ENCODE results near the gene WIF1.

Gene WIF1

DNA sequence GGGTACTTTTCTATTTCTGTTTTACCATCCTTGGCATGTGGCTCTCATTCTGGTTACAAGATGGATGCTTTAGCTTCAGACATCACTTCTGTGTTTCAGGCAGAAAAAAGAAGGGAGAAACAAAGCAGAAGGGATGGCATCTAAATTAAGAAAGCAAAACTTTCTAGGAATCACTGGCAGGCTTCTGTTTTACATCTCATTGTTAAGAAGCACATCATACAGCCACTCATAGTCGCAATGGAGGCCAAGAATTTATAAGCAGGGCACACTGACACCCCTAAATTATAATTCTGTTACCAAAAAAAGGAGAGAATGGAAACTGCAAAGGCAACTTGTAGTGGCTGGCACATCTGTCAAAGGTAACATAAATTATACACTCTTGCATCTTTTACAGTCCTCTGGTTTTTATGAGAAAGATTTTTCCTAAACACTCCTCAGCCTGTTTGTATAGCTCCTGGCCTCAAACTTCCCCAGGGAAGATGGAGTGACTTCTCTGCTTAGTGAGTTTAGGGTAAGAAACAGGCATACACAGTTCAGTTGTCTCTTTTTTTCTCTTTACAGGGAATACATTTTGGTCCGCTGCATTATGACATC lies 26.3 kb upstream of the WIF1 start:
- no peaks in the 10 kb centered on the region for H3K36me3 ChIP-seq (ENCODE audit: control insufficient read depth in 2 of 2, insufficient read depth in 1 of 2, low read length in 2 of 2)
- ChIA-PET POLR2A (interaction anchor here (0.6 kb wide), 1 partner anchor 855 kb away, joined by 4 read pairs; no protein-coding TSS in a partner anchor), CTCF (interaction anchor here (0.7 to 1.6 kb wide), 4 partner anchors 11 to 345 kb away, joined by 3 to 4 read pairs (median 3); no protein-coding TSS in a partner anchor)

DNA sequence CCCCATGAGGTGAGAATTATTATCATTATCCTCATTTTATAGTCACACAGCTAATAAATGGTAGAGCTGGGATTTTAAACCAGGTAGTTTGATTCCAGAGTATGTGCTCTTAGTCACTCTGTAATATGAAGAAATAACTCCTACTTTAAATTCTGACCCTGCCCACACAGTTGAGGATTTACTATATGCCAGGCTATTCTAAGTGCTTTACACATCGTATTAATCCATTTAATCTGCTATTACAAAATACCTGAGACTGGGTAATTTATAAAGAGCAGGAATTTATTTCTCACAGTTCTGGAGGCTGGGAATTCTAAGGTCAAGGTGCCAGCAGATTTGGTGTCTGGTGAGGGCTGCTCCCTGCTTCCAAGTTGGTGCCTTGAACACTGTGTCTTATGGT lies 19.6 kb upstream of the WIF1 start:
- CTCF ChIA-PET: interaction anchor here (1.7 kb wide), 1 partner anchor 17 kb away, joined by 7 read pairs; no protein-coding TSS in a partner anchor
- Histone ChIP-seq H3K4me3 (ENCODE audit: low read depth, low read length) (no peak overlapping the region), H3K36me3 (ENCODE audit: control insufficient read depth in 2 of 2, insufficient read depth in 1 of 2, low read length in 2 of 2) (no peaks in the 10 kb centered on the region), H3K9me3 (ENCODE audit: control insufficient read depth, insufficient read depth, low read depth, low read length) (no peaks in the 10 kb centered on the region), H3K27ac (ENCODE audit: extremely low read depth, low read depth, low read length) (no peak overlapping the region), H3K4me1 (ENCODE audit: control insufficient read depth, insufficient read depth, low read length) (no peaks in the 10 kb centered on the region)
- POLR2A ChIA-PET: no interaction called here
- TF ChIP-seq ZNF114 (tag by site-specific recombination; IDR thresholded peaks at IDR 0.05) (no peak), ZNF221 (tag by site-specific recombination; IDR thresholded peaks at IDR 0.05; ENCODE audit: borderline replicate concordance) (no peak), ZNF560 (tag by site-specific recombination; IDR thresholded peaks at IDR 0.05; ENCODE audit: borderline replicate concordance) (no peak), GLIS2 (tag by site-specific recombination; IDR thresholded peaks at IDR 0.05) (no peak)
- TF ChIP-seq, protein P1, sequence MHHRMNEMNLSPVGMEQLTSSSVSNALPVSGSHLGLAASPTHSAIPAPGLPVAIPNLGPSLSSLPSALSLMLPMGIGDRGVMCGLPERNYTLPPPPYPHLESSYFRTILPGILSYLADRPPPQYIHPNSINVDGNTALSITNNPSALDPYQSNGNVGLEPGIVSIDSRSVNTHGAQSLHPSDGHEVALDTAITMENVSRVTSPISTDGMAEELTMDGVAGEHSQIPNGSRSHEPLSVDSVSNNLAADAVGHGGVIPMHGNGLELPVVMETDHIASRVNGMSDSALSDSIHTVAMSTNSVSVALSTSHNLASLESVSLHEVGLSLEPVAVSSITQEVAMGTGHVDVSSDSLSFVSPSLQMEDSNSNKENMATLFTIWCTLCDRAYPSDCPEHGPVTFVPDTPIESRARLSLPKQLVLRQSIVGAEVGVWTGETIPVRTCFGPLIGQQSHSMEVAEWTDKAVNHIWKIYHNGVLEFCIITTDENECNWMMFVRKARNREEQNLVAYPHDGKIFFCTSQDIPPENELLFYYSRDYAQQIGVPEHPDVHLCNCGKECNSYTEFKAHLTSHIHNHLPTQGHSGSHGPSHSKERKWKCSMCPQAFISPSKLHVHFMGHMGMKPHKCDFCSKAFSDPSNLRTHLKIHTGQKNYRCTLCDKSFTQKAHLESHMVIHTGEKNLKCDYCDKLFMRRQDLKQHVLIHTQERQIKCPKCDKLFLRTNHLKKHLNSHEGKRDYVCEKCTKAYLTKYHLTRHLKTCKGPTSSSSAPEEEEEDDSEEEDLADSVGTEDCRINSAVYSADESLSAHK (tag by site-specific recombination; IDR thresholded peaks at IDR 0.05): no peak
- TF ChIP-seq, protein P2, sequence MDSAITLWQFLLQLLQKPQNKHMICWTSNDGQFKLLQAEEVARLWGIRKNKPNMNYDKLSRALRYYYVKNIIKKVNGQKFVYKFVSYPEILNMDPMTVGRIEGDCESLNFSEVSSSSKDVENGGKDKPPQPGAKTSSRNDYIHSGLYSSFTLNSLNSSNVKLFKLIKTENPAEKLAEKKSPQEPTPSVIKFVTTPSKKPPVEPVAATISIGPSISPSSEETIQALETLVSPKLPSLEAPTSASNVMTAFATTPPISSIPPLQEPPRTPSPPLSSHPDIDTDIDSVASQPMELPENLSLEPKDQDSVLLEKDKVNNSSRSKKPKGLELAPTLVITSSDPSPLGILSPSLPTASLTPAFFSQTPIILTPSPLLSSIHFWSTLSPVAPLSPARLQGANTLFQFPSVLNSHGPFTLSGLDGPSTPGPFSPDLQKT (IDR thresholded peaks at IDR 0.05; ENCODE audit: borderline replicate concordance, low read depth, low read length): no peak

More for the DNA sequence above, 26.3 kb upstream of the WIF1 start:
- Histone ChIP-seq H3K4me1 (ENCODE audit: control insufficient read depth, insufficient read depth, low read length) (no peaks in the 10 kb centered on the region), H3K9me3 (ENCODE audit: control insufficient read depth, insufficient read depth, low read depth, low read length) (no peaks in the 10 kb centered on the region), H3K27ac (ENCODE audit: extremely low read depth, low read depth, low read length) (no peak overlapping the region), H3K4me3 (ENCODE audit: low read depth, low read length) (no peak overlapping the region)
- no peak for TF ChIP-seq ZNF157 (tag by site-specific recombination; IDR thresholded peaks at IDR 0.05)
- 0 out of 2 replicates have a peak, but pooled peaks have one; percentile 23 for TF ChIP-seq ZBTB17 (tag by site-specific recombination; IDR thresholded peaks at IDR 0.05)
- TF ChIP-seq, protein P3, sequence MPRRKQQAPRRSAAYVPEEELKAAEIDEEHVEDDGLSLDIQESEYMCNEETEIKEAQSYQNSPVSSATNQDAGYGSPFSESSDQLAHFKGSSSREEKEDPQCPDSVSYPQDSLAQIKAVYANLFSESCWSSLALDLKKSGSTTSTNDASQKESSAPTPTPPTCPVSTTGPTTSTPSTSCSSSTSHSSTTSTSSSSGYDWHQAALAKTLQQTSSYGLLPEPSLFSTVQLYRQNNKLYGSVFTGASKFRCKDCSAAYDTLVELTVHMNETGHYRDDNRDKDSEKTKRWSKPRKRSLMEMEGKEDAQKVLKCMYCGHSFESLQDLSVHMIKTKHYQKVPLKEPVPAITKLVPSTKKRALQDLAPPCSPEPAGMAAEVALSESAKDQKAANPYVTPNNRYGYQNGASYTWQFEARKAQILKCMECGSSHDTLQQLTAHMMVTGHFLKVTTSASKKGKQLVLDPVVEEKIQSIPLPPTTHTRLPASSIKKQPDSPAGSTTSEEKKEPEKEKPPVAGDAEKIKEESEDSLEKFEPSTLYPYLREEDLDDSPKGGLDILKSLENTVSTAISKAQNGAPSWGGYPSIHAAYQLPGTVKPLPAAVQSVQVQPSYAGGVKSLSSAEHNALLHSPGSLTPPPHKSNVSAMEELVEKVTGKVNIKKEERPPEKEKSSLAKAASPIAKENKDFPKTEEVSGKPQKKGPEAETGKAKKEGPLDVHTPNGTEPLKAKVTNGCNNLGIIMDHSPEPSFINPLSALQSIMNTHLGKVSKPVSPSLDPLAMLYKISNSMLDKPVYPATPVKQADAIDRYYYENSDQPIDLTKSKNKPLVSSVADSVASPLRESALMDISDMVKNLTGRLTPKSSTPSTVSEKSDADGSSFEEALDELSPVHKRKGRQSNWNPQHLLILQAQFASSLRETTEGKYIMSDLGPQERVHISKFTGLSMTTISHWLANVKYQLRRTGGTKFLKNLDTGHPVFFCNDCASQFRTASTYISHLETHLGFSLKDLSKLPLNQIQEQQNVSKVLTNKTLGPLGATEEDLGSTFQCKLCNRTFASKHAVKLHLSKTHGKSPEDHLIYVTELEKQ (tag by site-specific recombination; IDR thresholded peaks at IDR 0.05; ENCODE audit: borderline replicate concordance): no peak
- TF ChIP-seq FEZF1 (tag by site-specific recombination; IDR thresholded peaks at IDR 0.05): peak; percentile 54
- TF ChIP-seq, protein P4, sequence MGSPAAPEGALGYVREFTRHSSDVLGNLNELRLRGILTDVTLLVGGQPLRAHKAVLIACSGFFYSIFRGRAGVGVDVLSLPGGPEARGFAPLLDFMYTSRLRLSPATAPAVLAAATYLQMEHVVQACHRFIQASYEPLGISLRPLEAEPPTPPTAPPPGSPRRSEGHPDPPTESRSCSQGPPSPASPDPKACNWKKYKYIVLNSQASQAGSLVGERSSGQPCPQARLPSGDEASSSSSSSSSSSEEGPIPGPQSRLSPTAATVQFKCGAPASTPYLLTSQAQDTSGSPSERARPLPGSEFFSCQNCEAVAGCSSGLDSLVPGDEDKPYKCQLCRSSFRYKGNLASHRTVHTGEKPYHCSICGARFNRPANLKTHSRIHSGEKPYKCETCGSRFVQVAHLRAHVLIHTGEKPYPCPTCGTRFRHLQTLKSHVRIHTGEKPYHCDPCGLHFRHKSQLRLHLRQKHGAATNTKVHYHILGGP (tag by site-specific recombination; IDR thresholded peaks at IDR 0.05): peak; percentile 87
- TF ChIP-seq, protein P5, sequence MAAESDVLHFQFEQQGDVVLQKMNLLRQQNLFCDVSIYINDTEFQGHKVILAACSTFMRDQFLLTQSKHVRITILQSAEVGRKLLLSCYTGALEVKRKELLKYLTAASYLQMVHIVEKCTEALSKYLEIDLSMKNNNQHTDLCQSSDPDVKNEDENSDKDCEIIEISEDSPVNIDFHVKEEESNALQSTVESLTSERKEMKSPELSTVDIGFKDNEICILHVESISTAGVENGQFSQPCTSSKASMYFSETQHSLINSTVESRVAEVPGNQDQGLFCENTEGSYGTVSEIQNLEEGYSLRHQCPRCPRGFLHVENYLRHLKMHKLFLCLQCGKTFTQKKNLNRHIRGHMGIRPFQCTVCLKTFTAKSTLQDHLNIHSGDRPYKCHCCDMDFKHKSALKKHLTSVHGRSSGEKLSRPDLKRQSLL (tag by site-specific recombination; IDR thresholded peaks at IDR 0.05): peak; percentile 60
- TF ChIP-seq, protein P6, sequence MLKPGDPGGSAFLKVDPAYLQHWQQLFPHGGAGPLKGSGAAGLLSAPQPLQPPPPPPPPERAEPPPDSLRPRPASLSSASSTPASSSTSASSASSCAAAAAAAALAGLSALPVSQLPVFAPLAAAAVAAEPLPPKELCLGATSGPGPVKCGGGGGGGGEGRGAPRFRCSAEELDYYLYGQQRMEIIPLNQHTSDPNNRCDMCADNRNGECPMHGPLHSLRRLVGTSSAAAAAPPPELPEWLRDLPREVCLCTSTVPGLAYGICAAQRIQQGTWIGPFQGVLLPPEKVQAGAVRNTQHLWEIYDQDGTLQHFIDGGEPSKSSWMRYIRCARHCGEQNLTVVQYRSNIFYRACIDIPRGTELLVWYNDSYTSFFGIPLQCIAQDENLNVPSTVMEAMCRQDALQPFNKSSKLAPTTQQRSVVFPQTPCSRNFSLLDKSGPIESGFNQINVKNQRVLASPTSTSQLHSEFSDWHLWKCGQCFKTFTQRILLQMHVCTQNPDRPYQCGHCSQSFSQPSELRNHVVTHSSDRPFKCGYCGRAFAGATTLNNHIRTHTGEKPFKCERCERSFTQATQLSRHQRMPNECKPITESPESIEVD (tag by site-specific recombination; IDR thresholded peaks at IDR 0.05): peak; percentile 57
- no peak for TF ChIP-seq ZNF335 (tag by site-specific recombination; conservative IDR thresholded peaks at IDR 0.05)
- TF ChIP-seq, protein P1 (tag by site-specific recombination; IDR thresholded peaks at IDR 0.05): peak; percentile 19; the same call in 1 of the 2 replicates

All from HEK293 (cell line).